Measurements from ENCODE around the gene MX2.

MX2 gene

GRCh38 chr21:41333752-41334151, 28.1 kb upstream of the MX2 start:
- Histone ChIP-seq H3K36me3 (no peaks in the 10 kb centered on the region), H3K27me3 (peaks cover 10% of the 10 kb centered on the region), H3K9me3 (no peaks in the 10 kb centered on the region), H3K27ac (no peak overlapping the region), H3K4me3 (ENCODE audit: low read depth in 1 of 2, low read length in 1 of 2) (no peak overlapping the region), H3K4me1 (ENCODE audit: control insufficient read depth in 1 of 2, insufficient read depth in 1 of 2, low read depth in 1 of 2, low read length in 1 of 2) (no peaks in the 10 kb centered on the region)
- no peak for TF ChIP-seq CTCF (IDR thresholded peaks at IDR 0.05)

GRCh38 chr21:41337515-41337914, 24.3 kb upstream of the MX2 start:
- TF ChIP-seq CTCF (IDR thresholded peaks at IDR 0.05), result no peak
- Histone ChIP-seq H3K4me1 (ENCODE audit: control insufficient read depth in 1 of 2, insufficient read depth in 1 of 2, low read depth in 1 of 2, low read length in 1 of 2) (no peaks in the 10 kb centered on the region), H3K4me3 (ENCODE audit: low read depth in 1 of 2, low read length in 1 of 2) (no peak overlapping the region), H3K9me3 (no peaks in the 10 kb centered on the region), H3K27ac (no peak overlapping the region), H3K27me3 (no peaks in the 10 kb centered on the region), H3K36me3 (no peaks in the 10 kb centered on the region)

- Histone ChIP-seq H3K27me3 (no peaks in the 10 kb centered on the region), H3K9me3 (no peaks in the 10 kb centered on the region), H3K27ac (no peak overlapping the region), H3K4me1 (ENCODE audit: control insufficient read depth in 1 of 2, insufficient read depth in 1 of 2, low read depth in 1 of 2, low read length in 1 of 2) (no peaks in the 10 kb centered on the region), H3K4me3 (ENCODE audit: low read depth in 1 of 2, low read length in 1 of 2) (no peak overlapping the region), H3K36me3 (no peaks in the 10 kb centered on the region)
- no peak for TF ChIP-seq CTCF (IDR thresholded peaks at IDR 0.05)
Measured at GRCh38 chr21:41338455-41338854, 23.4 kb upstream of the MX2 start.

GRCh38 chr21:41342035-41342434, 19.8 kb upstream of the MX2 start:
- Histone ChIP-seq H3K27me3 (no peaks in the 10 kb centered on the region), H3K4me1 (ENCODE audit: control insufficient read depth in 1 of 2, insufficient read depth in 1 of 2, low read depth in 1 of 2, low read length in 1 of 2) (peaks cover 5 to 7% of the 10 kb centered on the region in 2 experiments), H3K9me3 (no peaks in the 10 kb centered on the region), H3K4me3 (ENCODE audit: low read depth in 1 of 2, low read length in 1 of 2) (no peak overlapping the region), H3K36me3 (no peaks in the 10 kb centered on the region), H3K27ac (no peak overlapping the region)
- TF ChIP-seq CTCF (IDR thresholded peaks at IDR 0.05), result no peak

GRCh38 chr21:41344146-41344545, 17.7 kb upstream of the MX2 start:
- no peaks in the 10 kb centered on the region for H3K9me3 ChIP-seq
- no peak overlapping the region for H3K27ac ChIP-seq
- no peaks in the 10 kb centered on the region for H3K36me3 ChIP-seq
- no peak overlapping the region for H3K4me3 ChIP-seq (ENCODE audit: low read depth in 1 of 2, low read length in 1 of 2)
- H3K27me3 ChIP-seq, result no peaks in the 10 kb centered on the region
- no peak for TF ChIP-seq CTCF (IDR thresholded peaks at IDR 0.05)
- peaks cover 23 to 25% of the 10 kb centered on the region in 2 experiments for H3K4me1 ChIP-seq (ENCODE audit: control insufficient read depth in 1 of 2, insufficient read depth in 1 of 2, low read depth in 1 of 2, low read length in 1 of 2)

GRCh38 chr21:41345356-41345755, 16.5 kb upstream of the MX2 start:
- Histone ChIP-seq H3K27me3 (no peaks in the 10 kb centered on the region), H3K36me3 (no peaks in the 10 kb centered on the region), H3K4me1 (ENCODE audit: control insufficient read depth in 1 of 2, insufficient read depth in 1 of 2, low read depth in 1 of 2, low read length in 1 of 2) (peaks cover 23 to 25% of the 10 kb centered on the region in 2 experiments), H3K4me3 (ENCODE audit: low read depth in 1 of 2, low read length in 1 of 2) (no peak overlapping the region), H3K27ac (no peak overlapping the region), H3K9me3 (no peaks in the 10 kb centered on the region)
- no peak for TF ChIP-seq CTCF (IDR thresholded peaks at IDR 0.05)
